IMR-90 (cell line): Measurements from ENCODE around the gene PEX10.

Source experiments
- MAFK ChIP-seq: IDR thresholded peaks from 2 replicates; pipeline ENCODE4 v1.6.1; 2012; ENCODE audit warnings: low read depth, low read length, improper control_type of control experiment
- MAZ ChIP-seq: IDR thresholded peaks from 2 replicates; pipeline ENCODE4 v1.6.1; 2012; ENCODE audit warnings: low read depth, mild to moderate bottlenecking, low read length, improper control_type of control experiment, moderate library complexity, borderline replicate concordance
- MXI1 ChIP-seq: IDR thresholded peaks from 2 replicates; pipeline ENCODE4 v1.6.1; 2012; ENCODE audit warnings: low read depth, mild to moderate bottlenecking, low read length, moderate library complexity, borderline replicate concordance
- POLR2A ChIP-seq: IDR thresholded peaks from 2 replicates; pipeline ENCODE4 v1.6.1; 2012; ENCODE audit warnings: mild to moderate bottlenecking, low read depth, low read length
- RAD21 ChIP-seq: IDR thresholded peaks from 2 replicates; pipeline ENCODE4 v1.6.1; 2012; ENCODE audit warnings: low read length, improper control_type of control experiment
- RCOR1 ChIP-seq: IDR thresholded peaks from 2 replicates; pipeline ENCODE4 v1.6.1; 2012; ENCODE audit warnings: mild to moderate bottlenecking, low read length, improper control_type of control experiment; ENCODE audit not compliant: insufficient replicate concordance
- RFX5 ChIP-seq: IDR thresholded peaks from 2 replicates; pipeline ENCODE4 v1.8.0; 2012; ENCODE audit warnings: low read depth, mild to moderate bottlenecking, low read length, moderate library complexity
- SMC3 ChIP-seq: fragments of 150-350 bp; IDR thresholded peaks from 2 replicates; pipeline ENCODE4 v1.6.1; 2016; ENCODE audit warnings: low read depth, mild to moderate bottlenecking, antibody characterized with exemption, low read length, moderate library complexity
- TF ChIP-seq, protein P1 (sequence below): conservative IDR thresholded peaks from 2 replicates; pipeline ENCODE4 v1.5.1; 2012; ENCODE audit warnings: mild to moderate bottlenecking, low read depth, low read length, improper control_type of control experiment
- TF ChIP-seq, protein P2 (sequence below): fragments of 150-350 bp; IDR thresholded peaks from 2 replicates; pipeline ENCODE4 v1.6.1; 2016; ENCODE audit warnings: low read depth, mild to moderate bottlenecking, low read length, moderate library complexity, borderline replicate concordance

DNA sequence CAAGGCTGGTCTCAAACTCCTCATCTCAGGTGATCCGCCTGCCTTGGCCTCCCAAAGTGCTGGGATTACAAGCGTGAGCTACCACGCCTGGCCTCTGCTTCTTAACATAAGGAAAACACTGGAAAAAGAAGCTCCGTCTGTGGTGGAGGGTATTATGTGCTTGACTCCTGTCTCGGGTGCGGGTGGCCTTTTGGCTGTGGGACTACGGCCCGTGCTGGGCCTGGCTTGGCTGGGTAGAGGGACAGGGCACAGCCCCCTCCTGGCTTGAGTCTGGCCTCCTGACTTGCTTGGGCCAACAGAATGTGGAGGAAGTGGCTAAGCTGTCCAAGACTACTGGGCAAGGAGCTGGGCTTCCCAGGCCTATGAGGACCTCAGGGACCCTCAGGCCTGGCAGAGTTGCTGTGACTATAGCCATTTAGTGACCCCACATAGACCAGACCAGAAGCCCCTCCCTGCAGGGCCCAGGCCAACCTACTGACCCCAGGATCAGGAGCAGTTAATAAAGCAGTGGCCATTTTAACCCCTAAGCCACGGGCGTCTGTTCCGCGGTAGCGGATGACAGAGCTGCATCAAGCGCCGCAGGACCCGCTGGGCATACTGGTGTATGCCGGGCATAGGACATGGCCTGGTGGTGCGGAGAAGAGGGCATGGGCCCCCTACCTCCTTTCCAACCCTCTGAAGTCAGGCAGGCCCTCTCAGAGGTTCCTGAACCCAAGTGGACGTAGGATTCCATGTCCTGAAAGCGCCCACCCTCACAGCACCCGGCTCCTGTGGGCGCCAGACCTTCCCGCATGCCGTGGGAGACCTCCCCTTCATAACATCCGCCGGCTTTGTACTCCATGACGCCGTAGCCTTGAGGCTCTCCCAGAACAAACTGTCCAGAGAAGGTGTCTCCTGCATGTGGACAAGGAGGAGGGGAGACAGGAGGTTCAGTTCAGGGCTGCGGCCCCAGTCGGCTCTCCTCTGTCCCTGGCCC lies 25.4 kb downstream of the PEX10 start:
- TF ChIP-seq, protein P1, sequence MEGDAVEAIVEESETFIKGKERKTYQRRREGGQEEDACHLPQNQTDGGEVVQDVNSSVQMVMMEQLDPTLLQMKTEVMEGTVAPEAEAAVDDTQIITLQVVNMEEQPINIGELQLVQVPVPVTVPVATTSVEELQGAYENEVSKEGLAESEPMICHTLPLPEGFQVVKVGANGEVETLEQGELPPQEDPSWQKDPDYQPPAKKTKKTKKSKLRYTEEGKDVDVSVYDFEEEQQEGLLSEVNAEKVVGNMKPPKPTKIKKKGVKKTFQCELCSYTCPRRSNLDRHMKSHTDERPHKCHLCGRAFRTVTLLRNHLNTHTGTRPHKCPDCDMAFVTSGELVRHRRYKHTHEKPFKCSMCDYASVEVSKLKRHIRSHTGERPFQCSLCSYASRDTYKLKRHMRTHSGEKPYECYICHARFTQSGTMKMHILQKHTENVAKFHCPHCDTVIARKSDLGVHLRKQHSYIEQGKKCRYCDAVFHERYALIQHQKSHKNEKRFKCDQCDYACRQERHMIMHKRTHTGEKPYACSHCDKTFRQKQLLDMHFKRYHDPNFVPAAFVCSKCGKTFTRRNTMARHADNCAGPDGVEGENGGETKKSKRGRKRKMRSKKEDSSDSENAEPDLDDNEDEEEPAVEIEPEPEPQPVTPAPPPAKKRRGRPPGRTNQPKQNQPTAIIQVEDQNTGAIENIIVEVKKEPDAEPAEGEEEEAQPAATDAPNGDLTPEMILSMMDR, result no peak
- TF ChIP-seq POLR2A, result no peak
- TF ChIP-seq MAFK, result no peak
- no peak for TF ChIP-seq RFX5
- no peak for TF ChIP-seq MAZ
- no peak for TF ChIP-seq RAD21
- no peak for TF ChIP-seq SMC3
- TF ChIP-seq, protein P2, sequence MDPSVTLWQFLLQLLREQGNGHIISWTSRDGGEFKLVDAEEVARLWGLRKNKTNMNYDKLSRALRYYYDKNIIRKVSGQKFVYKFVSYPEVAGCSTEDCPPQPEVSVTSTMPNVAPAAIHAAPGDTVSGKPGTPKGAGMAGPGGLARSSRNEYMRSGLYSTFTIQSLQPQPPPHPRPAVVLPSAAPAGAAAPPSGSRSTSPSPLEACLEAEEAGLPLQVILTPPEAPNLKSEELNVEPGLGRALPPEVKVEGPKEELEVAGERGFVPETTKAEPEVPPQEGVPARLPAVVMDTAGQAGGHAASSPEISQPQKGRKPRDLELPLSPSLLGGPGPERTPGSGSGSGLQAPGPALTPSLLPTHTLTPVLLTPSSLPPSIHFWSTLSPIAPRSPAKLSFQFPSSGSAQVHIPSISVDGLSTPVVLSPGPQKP, result no peak
- TF ChIP-seq RCOR1, result no peak
- no peak for TF ChIP-seq MXI1
